Endometrium (tissue), 2 donors: ENCODE results near the gene CDY1B.
"Not testable (repeated sequence)": the region's sequence is repeated elsewhere in the genome, so short reads cannot be mapped to it uniquely, and the experiment has no call there.

Experiments used
- FAIRE-seq: peaks from 2 replicates; lab custom pipeline; 2012; peaks lifted over from hg19 to GRCh38; lab: Jason Lieb, UNC
- donor health status: control.
- donor health status: control.

The CDY1B gene, protein sequence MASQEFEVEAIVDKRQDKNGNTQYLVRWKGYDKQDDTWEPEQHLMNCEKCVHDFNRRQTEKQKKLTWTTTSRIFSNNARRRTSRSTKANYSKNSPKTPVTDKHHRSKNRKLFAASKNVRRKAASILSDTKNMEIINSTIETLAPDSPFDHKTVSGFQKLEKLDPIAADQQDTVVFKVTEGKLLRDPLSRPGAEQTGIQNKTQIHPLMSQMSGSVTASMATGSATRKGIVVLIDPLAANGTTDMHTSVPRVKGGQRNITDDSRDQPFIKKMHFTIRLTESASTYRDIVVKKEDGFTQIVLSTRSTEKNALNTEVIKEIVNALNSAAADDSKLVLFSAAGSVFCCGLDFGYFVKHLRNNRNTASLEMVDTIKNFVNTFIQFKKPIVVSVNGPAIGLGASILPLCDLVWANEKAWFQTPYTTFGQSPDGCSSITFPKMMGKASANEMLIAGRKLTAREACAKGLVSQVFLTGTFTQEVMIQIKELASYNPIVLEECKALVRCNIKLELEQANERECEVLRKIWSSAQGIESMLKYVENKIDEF

DNA sequence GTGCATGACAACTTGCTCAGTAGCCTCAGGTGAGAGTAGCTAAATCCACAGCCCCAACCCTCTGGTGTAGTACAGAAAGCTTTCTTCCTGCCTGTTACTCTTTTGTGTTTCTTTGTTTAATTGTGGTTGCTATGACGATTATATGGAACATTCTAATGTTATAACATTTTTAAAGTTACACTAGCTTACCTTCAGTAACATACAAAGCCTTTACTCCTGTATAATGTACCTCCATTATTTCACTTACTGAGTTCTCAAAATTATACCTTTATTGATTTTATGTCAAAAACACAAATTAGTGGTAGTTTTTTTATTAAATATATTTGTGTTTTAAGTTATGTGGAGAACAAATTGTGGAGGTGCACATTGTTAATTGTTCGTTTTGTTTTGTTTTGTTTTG, at the start of gene CDY1B:
Gene CDY1B (minus strand): TSS at position 101 of the 400 bp plus-strand sequence. CDS start 331 bp downstream, outside the sequence.
- not testable (repeated sequence) for FAIRE-seq

DNA sequence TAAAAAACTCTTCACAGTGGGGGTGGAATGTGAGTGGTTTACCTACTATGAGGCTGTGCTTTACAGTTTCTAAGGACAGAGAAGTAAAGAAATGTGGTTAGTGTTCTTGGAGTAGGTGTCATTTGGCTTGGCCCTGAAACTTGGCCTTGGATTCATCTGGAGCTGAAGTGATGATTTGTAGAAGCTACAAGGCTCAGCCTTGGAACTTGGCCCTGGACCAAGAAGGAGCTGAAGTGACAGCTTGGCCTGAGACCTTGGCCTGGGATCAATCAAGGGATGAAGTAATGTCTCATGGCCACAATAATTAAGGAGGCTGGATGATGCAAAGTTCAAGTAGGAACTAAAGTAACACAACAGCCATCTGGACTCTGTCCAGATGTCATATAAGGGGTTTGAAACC, 1.7 kb upstream of the CDY1B start:
- not testable (repeated sequence) for FAIRE-seq

DNA sequence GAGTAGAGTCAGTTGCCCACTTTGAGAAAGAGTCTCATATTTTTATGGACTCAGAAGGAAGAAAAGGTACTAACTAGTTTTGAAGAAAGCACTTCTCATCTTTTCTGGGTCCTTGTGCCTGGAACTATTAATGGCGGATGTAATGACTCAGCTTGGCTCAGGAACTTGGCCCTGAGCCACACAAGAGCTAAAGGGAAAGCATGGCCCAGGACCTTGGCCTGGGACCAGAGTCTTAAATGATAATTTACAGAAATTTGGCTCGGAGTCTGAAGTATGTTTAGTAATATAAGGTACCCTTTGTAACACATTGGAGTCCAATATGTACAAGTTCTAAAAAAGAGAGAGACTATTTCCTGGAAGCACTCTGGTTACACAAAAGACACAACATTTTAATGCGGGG, 4.6 kb downstream of the CDY1B start:
- FAIRE-seq = not testable (repeated sequence)

DNA sequence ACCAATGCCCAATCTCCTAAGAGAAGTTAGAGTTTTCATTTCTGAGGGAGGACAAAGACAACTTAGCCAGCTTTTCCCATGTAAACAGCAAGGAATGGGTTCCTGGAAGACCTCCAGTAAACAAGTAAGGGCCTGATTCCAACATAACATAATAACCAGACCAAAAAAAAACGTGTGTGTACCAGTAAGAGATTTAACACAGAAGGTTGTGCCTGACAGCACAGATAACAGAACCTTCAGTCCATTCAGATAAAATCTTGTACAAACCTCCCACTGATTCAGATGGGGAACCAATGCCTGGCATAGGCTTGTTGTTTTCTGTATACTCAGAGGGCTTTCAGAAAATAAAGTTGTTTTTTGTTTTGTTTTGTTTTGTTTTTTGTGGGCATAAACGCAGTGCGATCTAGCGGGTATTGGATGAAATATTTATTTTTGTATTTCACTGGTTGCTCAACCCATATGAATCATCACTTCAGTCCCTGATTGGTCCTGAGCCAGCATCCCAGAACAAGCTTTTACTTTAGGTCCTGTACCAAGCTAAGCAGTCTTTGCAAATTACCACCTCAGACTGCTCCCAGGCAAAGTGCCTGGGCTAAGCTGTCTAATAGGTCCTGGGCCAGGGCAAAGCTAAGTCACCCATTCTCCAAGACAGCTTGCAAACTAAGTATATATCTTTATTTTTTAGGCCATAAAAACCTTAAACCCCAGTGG, 8.7 kb downstream of the CDY1B start:
- not testable (repeated sequence) for FAIRE-seq

DNA sequence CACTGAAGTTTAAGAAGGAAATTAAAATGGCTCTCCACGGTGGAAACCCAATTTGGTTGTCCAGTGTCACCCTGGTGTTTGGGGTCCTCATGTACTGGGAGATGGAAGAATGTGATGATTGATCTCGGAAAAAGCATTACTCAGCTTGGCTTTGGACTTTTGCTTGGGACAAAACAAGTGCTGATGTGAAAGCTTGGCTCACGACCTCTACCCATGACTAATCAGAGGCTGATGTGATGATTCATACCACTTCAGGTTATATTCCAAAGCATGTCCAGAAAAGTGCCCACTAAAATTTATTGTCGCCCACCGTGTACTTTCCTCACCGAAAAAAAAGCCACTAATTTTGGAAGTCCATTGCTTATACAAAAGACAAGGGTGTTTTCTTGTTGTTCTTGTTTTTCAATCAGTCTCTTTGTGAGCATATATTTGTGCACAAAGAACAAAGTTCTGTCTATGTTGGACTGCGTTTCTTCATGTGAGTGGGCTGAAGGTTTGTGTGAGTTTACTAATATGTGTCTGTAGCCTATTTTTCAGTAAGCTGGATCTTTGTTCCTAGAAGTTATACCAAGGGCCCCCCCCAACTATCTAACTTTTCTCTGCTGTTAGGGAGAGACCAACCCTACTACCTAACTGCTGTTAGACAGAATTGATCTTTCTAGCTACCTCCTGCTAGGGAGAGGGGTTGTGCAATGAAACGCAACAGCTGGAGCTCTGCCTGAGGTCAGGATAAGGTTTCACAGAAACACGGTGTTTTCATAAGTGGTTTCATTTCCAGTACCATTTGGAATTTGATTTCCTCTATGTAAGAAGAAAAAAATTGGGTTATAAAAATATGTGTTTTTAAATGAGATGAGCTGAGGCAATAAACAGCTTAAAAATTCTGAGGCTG, 21.4 kb downstream of the CDY1B start:
- FAIRE-seq = not testable (repeated sequence)
